NCI-H2227 (cell line): ENCODE data around the gene GHITM.
A peak's percentile ranks its signal among the peaks of the same experiment; 100 is the strongest.
"Not testable (repeated sequence)": the region's sequence is repeated elsewhere in the genome, so short reads cannot be mapped to it uniquely, and the experiment has no call there.

Experiments used
- DNase-seq: peaks from one replicate; lab custom pipeline; 2025; ENCODE audit not compliant: unreplicated experiment; lab: John Stamatoyannopoulos, UW

The GHITM gene

GRCh38 chr10:84140036-84140379 is 699 bp downstream of the GHITM start:
- no peak for DNase-seq

- no peak for DNase-seq
Measured at GRCh38 chr10:84147347-84147746, 8.0 kb downstream of the GHITM start.

DNA sequence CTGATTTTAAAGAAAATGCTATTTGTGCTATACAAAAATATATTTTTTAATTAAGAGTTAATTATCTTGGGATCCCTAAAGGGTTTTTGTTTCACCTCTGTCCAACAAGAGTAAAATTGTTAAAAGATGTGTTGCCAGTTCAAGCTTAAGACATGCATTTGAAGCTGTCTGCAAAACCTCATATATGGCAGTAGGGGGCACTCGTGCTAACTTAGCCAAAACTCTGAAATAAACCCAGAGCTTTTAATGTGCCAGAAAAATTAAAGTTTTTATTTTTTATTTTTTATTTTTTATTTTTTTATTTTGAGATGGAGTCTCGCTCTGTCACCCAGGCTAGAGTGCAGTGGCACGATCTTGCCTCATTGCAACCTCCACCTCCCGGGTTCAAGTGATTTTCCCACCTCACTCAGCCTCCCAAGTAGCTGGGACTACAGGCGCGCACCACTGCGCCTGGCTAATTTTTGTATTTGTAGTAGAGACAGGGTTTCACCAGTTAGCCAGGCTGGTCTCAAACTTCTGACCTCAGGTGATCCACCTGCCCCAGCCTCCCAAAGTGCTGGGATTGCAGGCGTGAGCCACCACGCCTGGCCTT is 8.8 kb downstream of the GHITM start:
- peak; percentile 27 for DNase-seq

GRCh38 chr10:84149854-84150253 is 10.5 kb downstream of the GHITM start:
- DNase-seq = no peak

DNA sequence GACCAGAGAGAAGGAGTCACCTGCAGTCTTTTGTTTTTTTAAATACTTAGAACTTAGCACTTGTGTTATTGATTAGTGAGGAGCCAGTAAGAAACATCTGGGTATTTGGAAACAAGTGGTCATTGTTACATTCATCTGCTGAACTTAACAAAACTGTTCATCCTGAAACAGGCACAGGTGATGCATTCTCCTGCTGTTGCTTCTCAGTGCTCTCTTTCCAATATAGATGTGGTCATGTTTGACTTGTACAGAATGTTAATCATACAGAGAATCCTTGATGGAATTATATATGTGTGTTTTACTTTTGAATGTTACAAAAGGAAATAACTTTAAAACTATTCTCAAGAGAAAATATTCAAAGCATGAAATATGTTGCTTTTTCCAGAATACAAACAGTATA is 13.5 kb downstream of the GHITM start:
- no peak for DNase-seq

DNA sequence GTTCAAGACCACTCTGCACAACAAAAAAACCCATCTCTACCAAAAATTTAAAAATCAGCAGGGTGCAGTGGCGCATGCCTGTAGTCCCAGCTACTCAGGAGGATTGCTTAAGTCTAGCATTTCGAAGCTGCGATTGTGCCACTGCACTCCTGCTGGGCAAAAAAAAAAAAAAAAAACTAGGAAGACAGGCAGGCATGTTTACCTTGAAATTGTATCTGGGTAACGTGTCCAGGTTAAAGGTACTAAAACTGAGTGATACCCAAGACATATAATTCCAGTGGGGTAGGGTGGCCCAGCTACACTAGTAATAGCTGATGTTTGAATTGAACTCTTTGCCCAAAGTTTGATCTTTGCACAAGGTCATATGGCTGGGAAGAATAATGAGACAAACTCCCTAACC is 16.2 kb downstream of the GHITM start:
- DNase-seq = no peak

DNA sequence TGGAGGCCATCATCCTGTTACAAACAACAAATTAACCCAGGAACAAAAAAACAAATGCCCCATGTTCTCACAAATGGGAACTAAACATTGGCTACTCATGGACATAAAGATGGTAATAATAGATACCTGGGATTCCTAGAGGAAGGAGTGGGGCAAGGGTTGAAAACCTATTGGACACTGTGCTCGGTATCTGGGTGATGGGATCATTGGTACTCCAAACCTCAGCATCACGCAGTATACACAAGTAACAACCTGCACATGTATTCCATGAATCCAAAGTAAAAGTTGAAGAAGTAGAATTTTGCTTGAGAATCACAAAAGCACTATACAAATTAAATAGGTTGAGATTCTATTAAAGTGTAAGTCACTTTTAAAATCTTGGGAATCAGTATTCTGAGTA is 16.7 kb downstream of the GHITM start:
- no peak for DNase-seq

DNA sequence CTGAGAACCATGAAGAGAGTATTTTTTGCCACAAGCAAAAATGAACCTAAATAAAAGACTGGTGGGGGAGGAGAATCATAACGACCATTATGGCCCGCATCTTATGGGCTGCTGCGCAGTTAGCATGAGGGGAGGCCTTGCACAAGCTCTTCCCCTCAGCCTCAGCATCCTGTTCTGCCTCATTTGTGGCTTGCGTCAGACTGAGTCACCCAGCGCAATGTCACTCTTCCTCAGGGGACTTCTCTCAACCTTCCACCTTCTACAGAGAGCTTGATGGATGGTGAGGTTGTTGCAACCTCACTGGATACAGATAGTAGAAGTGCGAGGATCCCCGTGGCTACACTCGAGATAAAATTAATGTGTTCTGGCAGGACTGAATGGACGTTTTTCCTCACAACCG is 17.5 kb downstream of the GHITM start:
- no peak for DNase-seq

- no peak for DNase-seq
Measured at GRCh38 chr10:84158061-84158460, 18.8 kb downstream of the GHITM start.

GRCh38 chr10:84158550-84158949 is 19.2 kb downstream of the GHITM start:
- no peak for DNase-seq

GRCh38 chr10:84159076-84159685 is 19.9 kb downstream of the GHITM start:
- DNase-seq = no peak

GRCh38 chr10:84160663-84161362 is 21.5 kb downstream of the GHITM start:
- DNase-seq = no peak

GRCh38 chr10:84163996-84164395 is 24.7 kb downstream of the GHITM start:
- no peak for DNase-seq

- DNase-seq = no peak
Measured at GRCh38 chr10:84164442-84164841, 25.1 kb downstream of the GHITM start.

GRCh38 chr10:84166620-84167288 is 27.4 kb downstream of the GHITM start:
- no peak for DNase-seq

DNA sequence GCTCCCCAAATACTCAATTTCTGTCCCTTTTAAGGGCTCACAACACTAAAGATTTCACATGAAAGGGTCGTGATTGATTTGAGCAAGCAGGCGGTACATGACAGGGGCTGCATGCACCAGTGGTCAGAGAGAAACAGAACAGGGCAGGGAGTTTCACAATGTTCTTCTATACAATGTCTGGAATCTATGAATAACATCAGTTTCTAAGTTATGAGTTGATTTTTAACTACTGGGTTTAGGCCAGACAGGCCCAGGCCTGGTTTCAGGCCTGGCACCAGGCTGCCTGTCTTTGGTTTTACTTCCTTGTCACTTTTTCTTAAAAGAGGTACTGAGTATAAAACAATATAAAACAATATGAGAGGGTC is 28.0 kb downstream of the GHITM start:
- not testable (repeated sequence) for DNase-seq

DNA sequence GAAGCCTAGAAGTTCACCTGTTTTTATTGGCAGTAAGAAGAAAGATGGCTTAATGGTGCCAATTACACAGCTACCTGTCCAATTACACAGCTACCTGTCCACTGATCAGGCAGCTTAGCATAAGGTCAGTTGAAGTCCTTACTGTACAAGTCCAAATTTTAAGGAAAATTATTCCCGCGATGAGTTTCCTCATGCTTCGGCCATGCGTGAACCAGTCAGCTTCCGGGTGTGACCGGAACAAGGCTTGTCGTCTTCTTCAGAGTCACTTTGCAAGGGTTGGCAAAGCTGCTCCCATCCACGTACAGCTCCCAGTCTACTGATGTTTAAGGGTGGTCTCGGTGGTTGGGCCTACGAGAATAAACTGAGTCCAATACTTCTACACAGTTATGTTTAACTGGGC is 29.1 kb downstream of the GHITM start:
- not testable (repeated sequence) for DNase-seq

DNA sequence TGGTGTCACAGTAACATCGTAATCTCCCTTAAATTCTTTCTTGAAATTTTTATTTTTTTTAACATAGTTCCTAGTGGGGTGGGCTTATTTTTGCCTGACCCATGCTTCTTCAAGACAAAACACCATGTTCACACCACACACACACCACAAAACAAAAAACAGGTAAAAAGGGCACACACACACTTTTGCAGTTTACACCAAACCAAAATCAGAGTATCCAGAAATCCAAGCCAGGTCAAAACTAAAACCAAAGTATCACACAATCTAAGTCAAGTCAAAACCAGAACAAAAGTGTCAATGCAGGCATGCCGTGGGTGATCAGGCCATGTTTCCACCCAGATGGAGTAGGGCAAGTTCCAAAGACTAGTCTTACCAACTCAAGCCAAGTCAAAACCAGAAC is 31.9 kb downstream of the GHITM start:
- not testable (repeated sequence) for DNase-seq

- not testable (repeated sequence) for DNase-seq
Measured at GRCh38 chr10:84171700-84172466, 32.6 kb downstream of the GHITM start.

DNA sequence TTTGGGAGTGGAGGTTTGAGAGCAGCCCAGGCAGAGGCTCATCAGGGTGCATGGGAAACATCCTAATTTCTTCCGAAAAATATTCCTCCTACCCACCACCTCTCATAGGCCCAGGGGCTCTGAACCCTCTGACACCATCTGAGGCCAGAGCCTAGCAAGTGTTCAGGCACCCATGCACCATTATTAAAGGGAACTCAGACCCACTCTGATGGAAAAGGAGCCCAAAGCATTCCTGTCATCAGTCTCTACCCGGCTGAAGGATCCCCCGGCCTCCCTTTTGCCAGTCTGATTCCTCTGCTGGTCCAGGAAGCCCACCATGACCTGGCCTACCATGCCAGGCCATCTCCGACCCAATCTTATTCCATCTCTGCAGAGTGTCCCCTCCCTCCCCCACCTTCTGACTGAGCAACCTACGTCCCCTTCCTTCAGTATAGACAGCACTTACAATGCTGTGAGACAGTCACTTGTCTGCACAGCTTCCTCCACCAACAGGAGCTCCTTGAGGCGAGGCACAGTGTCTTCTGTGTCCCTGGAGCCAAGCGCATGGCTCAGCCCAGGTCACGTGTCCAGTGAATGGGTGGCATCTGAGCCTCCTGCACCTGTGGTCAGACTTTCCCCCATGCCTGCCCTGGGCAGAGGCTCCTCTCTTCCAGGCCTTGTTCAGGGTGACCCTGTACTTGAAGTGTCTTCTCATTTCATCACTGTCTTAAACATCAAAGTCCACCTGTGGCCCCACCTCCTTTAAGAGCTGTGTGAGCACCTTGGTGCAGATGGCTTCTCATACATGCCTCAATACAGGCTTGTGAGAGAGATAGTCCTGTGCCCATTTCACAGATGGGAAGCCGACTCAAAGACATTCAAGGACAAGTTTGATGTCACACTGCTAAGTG is 33.4 kb downstream of the GHITM start:
- DNase-seq = no peak
